Activated gamma-delta T cell treated with Interleukin-2 at 50 U/mL for 16 hours (primary cell): ENCODE measurements around the gene CCDC170.

ENCODE experiments used
- DNase-seq: peaks from one replicate; pipeline ENCODE4 v3.0.0-alpha.2; 2020

CCDC170 gene

DNA sequence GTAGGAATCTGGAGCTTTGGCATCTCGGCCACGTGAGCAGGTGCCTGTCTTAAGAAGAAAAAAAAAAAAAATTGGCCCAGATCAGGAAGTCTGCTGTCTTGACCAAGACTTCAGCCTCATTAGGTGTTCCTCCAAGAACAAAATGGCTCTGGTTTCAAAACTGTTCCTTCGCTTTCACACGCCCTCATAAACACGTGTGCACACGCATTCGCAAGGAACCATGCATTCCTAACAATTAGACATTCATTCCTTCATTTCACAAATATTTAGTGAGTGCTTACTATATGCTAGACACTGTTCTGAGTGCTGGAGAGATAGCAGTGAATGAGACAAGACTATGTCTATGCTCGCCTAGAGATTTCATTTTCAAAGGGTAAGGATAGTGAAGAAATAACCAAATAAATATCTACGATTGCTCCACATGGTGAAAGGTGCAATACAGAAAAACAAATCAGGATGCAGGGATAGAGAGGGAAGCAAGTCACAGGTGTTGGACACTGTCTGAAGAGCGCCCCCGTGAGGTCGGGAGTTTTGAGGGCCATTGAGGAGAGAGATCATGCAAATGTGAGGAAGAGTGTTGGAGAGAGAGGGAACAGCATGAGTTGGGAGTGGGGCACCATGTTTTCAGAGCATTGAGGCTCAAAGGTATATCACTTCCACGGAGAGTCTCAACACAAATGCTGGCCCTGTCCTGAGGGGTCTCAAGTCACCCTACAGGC is 53.3 kb downstream of the CCDC170 start:
- no peak for DNase-seq

DNA sequence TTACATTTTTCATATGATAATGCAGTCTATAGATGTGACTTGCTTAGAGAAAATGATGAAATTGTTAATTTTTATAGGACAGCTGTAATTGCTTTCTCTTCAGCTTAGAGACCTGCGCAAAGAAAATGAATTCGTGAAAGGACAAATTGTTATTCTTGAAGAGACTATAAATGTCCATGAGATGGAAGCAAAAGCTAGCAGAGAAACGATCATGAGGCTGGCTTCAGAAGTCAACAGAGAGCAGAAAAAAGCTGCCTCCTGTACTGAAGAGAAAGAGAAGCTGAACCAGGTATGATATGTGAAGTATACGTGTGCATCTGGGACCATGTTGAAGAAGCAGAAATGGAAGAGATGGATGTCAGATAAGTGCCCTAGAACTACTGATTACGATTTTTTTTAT is 54.4 kb downstream of the CCDC170 start:
- DNase-seq: no peak

DNA sequence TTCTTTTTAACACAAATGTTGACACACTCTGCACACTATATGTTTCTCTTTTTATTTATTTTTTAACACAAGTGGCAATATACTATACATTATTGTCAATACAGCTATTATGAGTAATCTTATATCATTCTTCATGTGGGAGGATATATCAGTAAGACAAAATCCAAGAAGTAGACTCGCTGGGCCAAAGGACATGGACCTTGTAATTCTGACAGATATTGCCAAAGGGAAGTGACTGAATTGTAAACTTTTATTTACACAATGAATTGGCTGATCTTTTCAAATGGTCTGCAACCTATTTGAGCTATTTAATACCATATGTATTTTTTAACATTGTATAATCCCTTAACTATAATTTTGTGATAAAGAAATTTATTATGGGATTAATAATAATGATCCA is 56.0 kb downstream of the CCDC170 start:
- no peak for DNase-seq

DNA sequence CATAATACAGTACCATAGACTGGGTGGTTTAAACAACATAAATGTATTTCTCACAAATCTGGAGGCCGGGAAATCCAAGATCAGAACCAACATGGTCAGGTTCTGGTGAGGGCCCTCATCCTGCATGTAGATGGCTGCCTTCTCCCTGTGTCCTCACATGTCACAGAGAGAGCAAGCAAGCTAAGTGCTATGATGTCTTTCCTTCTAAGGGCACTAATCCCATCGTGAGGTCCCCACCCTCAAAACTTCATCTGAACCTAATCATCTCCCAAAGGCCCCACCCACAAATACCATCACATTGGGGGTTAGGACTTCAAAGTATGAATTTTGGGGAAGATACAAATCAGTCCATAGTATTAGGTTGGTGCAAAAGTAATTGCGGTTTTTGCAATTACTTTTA is 56.8 kb downstream of the CCDC170 start:
- DNase-seq: no peak

DNA sequence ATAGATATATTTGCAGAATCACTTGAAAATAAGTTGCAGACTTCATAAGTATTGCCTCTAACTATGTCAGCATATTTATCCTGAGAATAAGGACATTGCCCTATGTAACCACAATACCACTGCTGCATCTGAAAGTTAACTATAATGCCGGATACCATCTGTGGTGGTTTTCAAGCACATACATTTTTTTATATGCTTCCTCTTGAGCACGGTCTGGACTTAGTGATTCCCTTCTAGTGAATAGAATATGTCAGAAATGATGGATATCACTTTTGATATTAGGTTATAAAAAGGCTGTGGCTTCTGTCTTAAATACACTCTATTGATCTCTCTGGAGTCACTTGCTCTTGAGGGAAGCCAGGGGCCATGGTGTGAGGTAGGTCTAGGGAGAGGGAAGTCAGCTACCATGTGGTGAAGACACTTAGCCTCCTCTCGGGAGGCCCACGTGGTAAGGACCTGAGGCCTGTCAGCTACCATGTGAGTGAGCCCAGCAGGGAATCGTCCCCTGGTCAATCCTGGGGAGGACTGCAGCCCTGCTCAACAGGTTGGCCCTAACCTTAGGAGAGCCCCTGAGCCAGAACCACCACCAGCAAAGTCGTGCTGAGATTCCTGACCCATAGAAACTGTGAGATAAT is 57.5 kb downstream of the CCDC170 start:
- DNase-seq: no peak

DNA sequence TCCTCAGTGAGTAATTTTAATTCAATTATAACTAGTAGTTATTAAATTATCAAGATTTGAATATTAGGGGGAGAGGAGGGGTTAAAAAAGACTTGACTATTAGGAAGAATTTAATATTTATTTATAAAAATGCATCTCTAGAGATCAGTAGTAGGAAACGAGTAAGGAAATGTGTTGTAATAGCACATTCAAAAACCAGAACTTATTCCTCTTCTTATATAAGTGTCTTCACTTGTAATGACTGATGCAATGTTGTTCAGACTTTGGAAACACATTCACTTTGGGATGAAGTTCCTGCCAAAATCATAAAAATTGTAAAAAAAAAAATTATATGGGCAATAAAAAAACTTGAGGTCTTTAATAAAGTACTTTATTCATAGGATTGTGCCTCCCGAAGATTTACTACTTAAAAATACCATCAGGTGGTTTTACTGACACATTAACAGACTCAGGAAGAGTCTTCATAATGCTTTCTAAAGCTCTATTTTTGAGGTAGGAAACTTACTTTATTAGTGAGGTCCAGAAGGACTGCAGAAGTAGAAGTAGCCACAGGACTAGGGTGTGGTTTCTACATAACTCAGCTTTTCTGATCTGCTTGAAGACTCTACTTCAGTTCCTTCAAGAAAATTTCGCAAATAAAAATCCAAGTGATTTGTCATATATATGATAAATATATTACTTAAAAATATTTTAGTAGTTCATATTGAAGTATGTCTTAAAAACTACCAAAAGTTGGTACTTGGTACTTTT is 59.8 kb downstream of the CCDC170 start:
- DNase-seq: no peak

DNA sequence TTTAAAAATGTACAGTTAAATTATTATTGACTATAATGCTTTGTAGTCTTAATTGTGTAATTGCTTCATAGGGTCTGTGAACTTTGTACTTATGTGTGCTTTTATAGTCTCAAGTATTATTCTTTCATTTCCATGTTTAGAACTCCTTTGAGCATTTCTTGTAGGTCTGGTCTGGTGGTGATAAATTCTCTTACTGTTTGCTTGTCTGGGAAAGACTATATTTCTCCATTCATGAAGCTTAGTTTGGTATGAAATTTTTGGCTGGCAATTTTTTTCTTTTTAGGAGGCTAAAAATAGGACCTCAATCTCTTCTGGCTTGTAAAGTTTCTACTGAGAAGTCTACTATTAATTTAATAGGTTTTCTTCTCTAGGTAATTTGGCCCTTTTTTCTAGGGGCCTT is 67.4 kb downstream of the CCDC170 start:
- DNase-seq: no peak

DNA sequence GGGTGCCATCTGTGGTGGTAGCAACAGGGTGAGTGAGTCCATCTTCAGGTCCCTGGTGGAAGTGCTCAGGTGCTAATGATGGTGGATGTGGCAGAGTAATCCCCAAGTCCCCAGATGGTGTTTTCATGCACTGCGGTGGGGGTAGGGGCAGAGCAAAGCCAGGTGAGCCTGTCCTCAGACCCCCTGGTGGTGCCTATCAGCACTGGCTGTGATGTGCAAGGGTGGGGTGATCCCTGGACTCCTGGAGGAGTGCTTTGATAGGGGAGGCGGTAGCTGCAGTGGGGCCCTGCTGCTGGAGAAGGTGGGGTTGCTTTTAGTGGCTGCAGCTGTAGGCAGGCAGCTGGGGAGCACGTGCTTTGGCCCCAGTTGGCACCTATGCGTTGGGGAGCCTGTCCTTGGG is 70.8 kb downstream of the CCDC170 start:
- DNase-seq: no peak

DNA sequence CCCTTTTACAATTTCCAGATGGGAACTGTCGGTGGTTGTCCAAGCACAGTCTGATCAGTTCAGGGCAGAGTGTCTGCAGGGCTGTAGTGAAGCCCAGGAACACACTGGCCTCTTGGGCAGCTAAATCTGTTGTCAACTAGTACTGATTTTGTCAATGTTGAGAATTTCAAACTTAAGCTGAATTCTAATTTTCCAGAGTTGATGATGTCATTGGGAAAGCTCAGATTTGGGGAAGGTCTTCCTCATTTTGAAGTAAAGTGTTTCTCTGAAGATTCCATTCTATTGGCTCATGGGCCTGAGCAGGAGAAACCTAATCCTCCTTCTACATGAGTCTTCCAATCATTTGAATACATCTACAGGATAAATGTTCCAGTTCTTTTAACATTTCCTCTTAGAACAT is 72.1 kb downstream of the CCDC170 start:
- no peak for DNase-seq

DNA sequence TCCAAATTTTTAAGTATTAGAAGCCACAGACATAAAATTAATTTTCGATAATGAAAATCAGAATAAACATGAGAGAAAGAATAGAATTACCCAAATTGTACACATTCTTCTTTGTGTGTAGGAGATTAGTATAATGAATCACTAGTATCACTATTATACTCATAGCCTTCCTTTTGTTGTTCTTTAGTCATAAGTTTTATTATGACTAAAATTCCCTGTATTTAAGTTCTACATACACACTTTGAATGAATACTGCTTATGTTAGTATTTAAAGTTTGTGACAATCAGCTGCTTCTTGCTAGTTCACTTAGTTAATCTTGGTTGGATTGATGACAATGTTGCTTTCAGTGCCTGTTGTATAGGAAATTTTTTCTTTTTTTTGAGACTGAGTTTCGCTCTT is 72.7 kb downstream of the CCDC170 start:
- no peak for DNase-seq

DNA sequence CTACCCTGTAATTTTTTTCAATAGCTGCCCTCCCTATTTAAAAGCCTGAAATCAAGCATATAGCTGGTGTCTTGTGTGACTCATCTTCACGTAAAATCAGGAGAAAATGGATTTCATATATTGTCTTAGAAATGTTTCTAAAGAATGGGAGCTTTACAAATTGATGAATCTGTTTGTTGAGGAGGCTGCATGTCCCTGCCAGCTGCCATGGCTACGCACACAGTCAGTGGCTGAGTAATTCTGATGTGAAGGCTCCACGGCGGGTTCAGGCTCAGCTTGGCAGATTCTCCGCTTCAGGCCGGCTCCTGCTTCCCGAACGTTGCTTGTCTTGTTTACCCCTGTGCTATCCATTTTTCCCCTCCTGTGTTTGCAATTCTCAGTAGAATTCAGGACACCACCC is 82.8 kb downstream of the CCDC170 start:
- DNase-seq: no peak

DNA sequence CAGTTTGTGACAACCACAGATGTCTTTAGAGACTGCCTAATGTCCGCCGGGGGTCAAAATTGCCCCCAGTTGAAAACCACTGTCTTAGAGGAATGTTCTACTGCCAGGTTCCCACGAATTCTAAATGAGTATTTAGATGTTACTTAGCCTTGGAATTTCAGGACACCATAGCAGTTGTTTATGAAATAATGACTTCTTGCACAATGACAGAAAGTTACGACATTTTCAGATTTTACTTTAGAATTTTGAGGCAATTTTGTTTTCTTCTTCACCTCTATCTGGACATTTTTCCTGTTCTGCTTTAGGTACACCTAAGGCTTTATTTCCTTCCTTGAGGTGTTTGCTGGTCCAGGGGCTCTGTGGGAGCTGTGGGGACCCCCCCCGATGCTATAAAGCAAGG is 83.4 kb downstream of the CCDC170 start:
- DNase-seq: no peak

DNA sequence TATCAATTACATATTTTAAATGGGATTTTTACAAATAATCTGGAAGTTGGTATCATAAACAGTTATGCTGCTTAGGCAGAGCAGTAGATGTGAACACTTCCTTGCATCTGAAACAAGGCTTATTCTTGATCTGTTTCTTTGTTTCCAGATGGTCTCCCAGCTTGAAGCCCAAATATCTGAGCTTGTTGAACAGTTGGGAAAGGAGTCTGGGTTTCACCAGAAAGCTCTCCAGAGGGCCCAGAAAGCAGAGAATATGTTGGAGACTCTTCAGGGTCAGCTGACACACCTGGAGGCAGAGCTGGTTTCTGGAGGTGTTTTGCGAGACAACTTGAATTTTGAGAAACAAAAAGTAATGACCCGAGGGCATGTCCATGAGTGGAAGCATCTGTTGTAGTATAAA is 91.9 kb downstream of the CCDC170 start:
- DNase-seq: no peak

DNA sequence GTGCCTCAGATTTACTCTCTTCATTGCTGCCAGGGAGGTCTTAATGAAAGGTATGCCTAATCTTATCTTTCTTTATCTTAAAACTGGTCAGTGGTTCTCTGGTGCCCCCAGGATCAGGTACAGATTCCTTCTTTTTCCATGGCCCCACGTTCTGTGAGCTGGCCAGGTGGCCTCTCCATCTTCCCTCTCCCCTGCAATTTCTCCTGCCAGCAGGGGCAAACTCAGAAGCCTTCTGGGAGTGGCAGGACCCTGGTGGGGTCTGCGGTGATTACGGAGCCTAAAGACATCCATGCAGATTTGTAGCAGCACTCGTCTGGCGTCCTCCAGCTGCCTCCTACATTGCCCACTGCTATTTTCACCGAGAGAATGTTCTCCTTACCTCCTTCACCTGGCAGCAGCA is 95.8 kb downstream of the CCDC170 start:
- DNase-seq: no peak

DNA sequence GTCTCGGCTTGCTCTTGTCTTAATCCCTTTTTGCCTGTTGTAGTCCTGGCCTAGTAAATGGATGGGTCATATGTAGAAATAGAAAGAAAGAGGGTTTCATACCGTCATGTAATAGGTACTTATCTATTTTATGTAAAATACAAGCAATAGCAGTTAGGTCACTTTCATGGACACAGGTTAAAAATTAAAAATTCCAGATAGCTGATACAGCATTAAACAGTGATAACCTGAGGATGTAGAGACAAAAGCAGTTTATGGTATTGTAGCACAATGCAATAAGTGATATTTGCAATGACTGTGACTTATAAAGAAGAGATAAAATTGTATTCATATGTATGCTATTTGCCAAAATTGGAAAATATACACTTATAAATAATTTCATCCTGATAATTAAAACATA is 96.9 kb downstream of the CCDC170 start:
- no peak for DNase-seq

DNA sequence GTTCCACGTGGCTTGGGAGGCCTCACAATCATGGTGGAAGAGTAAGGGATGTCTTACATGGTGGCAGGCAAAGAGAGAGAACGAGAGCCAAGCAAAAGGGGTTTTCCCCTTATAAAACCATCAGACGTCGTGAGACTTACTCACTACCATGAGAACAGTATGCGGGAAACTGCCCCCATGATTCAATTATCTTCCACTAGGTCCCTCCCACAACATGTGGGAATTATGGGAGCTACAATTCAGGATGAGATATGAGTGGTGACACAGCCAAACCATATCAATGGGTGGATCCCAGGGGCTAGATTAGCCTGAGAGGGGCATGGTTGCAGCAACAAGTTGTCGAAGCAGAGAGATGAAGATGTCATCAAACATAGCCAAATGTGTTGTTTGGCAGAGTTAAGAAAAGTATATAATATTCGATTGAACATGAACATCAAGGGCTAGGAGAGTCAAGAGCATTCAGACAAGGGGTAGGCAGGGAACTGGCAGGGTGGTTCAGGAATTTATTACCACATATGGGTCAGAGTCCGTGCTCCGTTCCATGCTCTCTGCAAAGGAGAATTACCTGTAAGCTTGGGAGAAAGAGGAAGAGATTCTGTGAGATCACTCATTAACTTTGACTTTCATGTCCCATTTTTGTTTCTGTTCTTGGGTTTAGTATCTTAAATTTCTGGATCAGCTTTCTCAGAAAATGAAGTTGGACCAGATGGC is 98.8 kb downstream of the CCDC170 start:
- no peak for DNase-seq

DNA sequence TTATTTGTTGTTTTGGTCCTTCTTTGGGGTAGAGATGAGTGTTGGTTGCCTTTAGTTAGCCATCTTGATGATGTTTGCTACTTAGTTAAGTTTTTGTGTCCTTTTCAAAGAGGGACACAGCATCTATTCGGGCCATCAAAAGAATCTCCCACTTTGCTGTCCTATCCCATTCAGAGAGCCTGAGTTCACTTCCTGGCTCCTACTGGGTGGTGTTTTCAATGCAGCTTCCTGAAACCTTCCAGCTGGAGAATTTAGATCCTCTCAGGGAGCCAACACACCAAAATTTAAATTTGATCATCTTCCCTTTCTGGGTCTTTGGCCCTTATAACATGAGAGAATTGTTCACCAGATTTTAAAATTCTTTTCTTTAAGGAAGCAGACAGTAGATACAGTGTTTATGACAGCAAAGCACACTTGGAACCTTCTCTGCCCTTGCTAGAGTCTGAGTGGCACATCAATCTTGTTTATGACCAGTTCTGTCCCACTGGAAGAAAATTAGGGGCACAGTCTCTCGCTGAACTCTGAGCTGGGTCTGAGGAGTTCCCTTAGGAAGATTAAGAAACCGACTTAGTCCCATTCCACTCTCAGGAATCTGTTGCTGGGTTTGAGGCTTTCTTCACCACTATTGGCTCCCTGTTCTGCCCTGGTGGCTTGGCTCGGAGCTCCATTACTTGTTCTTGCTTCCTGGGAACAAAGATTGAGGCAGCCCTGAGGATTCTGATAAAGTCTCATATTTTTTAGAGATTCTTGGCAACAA is 115.5 kb downstream of the CCDC170 start:
- no peak for DNase-seq

DNA sequence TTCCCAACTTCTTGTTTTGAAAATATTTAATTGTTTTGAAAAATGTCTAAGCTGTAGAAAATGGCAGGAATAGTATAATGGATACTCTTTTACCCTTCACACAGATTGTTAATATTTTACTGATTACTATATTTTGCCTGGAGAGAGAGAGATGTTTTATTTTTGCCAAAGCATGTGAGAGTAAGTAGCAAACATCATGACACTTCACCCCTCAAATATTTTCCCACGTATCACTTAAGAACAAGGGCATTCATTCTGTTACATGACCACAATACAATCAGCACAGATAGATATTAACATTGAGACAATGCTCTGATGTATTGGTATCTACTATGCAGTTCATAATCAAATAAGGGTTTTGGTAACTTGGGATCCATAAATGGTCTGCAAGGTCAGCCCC is 116.5 kb downstream of the CCDC170 start:
- DNase-seq: no peak

DNA sequence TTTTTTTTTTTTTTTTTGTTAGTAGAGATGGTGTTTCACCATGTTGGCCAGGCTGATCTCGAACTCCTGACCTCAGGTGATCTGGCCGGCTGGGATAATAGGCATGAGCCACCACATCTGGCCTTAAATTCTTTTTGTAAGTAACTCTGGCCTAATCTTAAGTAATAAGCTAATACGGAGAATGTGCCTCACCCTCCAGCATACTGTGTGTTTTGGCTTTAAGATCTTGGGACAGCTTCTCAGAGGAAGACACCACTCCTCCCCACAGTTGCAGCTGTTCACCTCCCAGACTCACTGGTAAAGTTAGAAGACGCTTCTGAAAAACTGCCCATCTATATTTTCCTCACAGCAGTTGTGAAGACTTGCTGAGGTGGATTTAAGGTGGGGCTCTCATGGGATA is 120.8 kb downstream of the CCDC170 start:
- DNase-seq: no peak

DNA sequence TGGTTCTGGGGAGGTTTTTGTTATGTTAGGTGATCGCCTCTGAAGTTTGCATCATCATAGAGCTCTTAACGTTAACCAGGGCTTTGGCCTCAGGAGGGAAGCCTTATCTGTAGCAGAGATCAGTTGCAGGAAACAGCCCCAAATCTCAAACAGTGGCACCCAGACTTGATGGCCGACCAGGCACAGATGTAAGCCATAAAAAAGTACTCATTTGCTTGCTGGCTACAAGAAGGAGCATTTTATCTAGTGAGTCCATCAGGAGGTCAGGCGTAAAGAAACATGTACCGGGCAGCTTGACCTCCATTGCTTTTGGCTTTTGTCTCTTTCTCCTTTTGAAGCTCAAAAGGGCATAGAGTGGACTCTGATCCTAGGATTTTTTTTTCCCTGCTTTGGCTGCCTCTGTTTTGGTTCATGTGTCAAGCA is 122.3 kb downstream of the CCDC170 start:
- no peak for DNase-seq

DNA sequence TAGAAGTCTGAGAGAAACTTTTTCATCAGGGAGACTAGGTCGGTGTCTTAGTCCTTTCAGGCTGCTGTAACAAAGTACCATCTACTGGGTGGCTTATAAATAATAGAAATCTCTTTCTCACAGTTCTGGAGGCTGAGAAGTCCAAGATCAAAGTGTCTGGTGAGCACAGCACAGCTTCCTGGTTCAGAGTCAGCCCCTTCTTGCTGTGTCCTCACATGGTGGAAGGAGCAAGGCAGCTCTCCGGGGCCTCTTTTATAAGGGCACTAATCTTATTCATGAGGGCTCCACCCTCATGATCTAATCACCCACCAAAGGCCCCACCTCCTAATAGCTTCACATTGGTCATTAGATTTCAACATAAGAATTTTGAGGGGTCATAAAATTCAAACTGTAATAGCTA is 122.8 kb downstream of the CCDC170 start:
- no peak for DNase-seq

DNA sequence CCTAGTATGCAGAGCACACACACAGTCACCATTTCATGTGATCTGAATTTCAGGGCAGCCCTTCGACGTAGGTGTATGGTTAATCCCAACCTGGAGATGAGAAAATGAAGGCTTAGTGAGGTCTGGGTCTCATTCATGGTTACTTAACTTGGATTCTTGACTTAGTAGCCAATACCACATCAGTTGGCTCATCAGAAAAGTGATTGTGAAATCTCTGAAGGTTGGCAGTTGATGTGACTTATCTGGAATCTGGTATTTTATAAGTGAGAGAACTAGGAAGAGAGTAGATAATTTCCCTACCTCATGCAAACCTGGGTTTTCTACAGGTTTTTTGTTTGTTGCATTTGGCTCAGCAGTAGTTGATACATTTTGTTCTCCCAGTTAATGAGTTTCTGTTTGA is 123.7 kb downstream of the CCDC170 start:
- no peak for DNase-seq

DNA sequence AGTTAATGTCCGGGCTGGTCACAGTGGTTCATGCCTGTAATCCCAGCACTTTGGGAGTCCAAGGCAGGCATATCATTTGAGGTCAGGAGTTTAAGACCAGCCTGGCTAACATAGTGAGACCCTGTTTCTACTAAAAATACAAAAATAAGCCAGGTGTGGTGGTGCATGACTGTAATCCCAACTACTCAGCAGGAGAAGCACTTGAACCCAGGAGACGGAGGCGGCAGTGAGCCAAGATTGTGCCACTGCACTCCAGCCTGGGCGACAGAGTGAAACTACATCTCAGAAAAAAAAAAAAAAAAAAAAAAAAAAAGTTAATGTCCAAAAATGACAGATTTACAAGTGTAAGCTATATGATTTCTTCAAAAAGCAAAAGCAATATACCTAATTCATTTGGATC is 124.9 kb downstream of the CCDC170 start:
- DNase-seq: no peak
